Stimulated activated effector memory CD8-positive, alpha-beta T cell treated with anti-CD3 and anti-CD28 coated beads, Interleukin-12 subunit alpha, Interleukin-12 subunit beta, amount 100 ng/mL, for 72 hours (primary cell): ENCODE data around the gene SEMA5A.

Experiments
- ATAC-seq: fragments of 150-1000 bp; cut with Tn5 transposase; 2 replicates; pipeline ENCODE4 v1.10.0; 2021
- DNase-seq, 2 donors: peaks; one replicate each; pipeline ENCODE4 v3.0.0; 2021 to 2022; ENCODE audit warnings: low spot score in 2 of 2
- H3K27ac Mint-ChIP-seq: one replicate; pipeline ENCODE4 v1.8.0; 2022; ENCODE audit warnings: mild to moderate bottlenecking, mixed read lengths
- H3K36me3 Mint-ChIP-seq: one replicate; pipeline ENCODE4 v1.8.0; 2022; ENCODE audit warnings: mild to moderate bottlenecking, mixed read lengths
- H3K4me1 Mint-ChIP-seq: one replicate; pipeline ENCODE4 v1.8.0; 2022; ENCODE audit warnings: mixed read lengths
- H3K4me3 Mint-ChIP-seq: one replicate; pipeline ENCODE4 v1.8.0; 2022; ENCODE audit warnings: mild to moderate bottlenecking, mixed read lengths
- H3K9me3 Mint-ChIP-seq: one replicate; pipeline ENCODE4 v1.8.0; 2022; ENCODE audit warnings: mixed read lengths

The SEMA5A gene

GRCh38 chr5:9545992-9546851 lies at the start of gene SEMA5A:
Gene SEMA5A (minus strand): TSS chr5:9546075. CDS start chr5:9379946, 166,129 bp downstream.
- Mint-ChIP-seq H3K36me3 (no peaks in the 10 kb centered on the region), H3K4me1 (peaks cover 5% of the 10 kb centered on the region), H3K4me3 (no peak within 1 kb of the TSS), H3K9me3 (peaks cover 2% of the 10 kb centered on the region), H3K27ac (no peak within 1 kb of the TSS)
- ATAC-seq (peak; percentile 28), DNase-seq (no peak)

GRCh38 chr5:9594913-9595312 lies 49.0 kb upstream of the SEMA5A start:
- no peaks in the 10 kb centered on the region for H3K4me1 Mint-ChIP-seq
- no peak for ATAC-seq
- peaks cover 9% of the 10 kb centered on the region for H3K9me3 Mint-ChIP-seq
- DNase-seq: no peak
- H3K4me3 Mint-ChIP-seq: no peak overlapping the region
- H3K27ac Mint-ChIP-seq: no peak overlapping the region
- H3K36me3 Mint-ChIP-seq: no peaks in the 10 kb centered on the region

GRCh38 chr5:9589049-9589835 lies 43.4 kb upstream of the SEMA5A start:
- H3K36me3 Mint-ChIP-seq: no peaks in the 10 kb centered on the region
- no peaks in the 10 kb centered on the region for H3K4me1 Mint-ChIP-seq
- DNase-seq (no peak), ATAC-seq (no peak)
- H3K9me3 Mint-ChIP-seq: peaks cover 7% of the 10 kb centered on the region
- H3K27ac Mint-ChIP-seq: no peak overlapping the region
- H3K4me3 Mint-ChIP-seq: no peak overlapping the region

DNA sequence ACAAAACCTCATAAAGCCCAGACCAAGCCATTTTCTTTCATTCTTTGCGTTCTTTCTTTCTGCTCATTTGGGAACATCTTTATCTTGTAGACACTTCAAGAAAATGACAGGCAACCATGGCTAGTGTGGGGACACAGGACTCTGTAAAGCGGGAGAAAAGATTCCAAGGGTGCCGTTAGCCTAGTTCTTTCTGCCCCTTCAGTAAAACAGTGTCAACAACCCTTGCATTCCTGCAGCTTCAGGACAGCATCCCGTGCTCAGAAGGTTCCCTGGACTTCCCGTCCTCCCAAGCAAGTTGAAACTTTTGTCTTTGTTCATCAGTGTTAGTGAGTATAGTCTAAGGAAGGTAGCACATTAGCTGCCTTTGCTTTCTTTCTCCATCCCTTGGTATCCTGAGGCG lies 42.4 kb upstream of the SEMA5A start:
- DNase-seq (no peak), ATAC-seq (no peak)
- H3K9me3 Mint-ChIP-seq: peaks cover 6% of the 10 kb centered on the region
- no peaks in the 10 kb centered on the region for H3K4me1 Mint-ChIP-seq
- no peak overlapping the region for H3K4me3 Mint-ChIP-seq
- H3K27ac Mint-ChIP-seq: no peak overlapping the region
- H3K36me3 Mint-ChIP-seq: no peaks in the 10 kb centered on the region

- no peak for DNase-seq
- H3K36me3 Mint-ChIP-seq: no peaks in the 10 kb centered on the region
- no peak for ATAC-seq
- H3K4me3 Mint-ChIP-seq: no peak overlapping the region
- no peaks in the 10 kb centered on the region for H3K4me1 Mint-ChIP-seq
- H3K9me3 Mint-ChIP-seq: peaks cover 6% of the 10 kb centered on the region
- H3K27ac Mint-ChIP-seq: no peak overlapping the region
These were observed 41.3 kb upstream of the SEMA5A start for GRCh38 chr5:9587135-9587534.

DNA sequence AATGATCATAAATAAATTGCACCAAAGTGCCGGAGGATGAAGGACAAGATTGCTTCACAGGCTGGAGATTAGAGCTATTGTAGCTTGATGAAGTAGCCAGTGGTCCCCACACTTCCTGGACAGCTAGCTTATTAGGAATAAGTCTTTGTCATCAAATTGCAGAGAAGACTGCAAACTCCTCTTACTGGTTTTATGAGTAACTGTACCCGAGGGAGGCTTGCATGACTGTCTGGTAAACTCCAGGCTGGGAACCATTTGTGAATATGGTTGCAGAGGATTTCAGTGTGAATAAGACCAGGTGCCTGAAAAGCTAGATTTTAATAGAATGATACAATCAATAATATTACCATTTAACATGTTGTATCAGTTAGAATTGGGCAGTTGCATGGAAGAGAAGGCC lies 36.5 kb upstream of the SEMA5A start:
- Mint-ChIP-seq H3K4me1 (no peaks in the 10 kb centered on the region), H3K36me3 (no peaks in the 10 kb centered on the region), H3K4me3 (no peak overlapping the region), H3K27ac (no peak overlapping the region), H3K9me3 (peaks cover 6% of the 10 kb centered on the region)
- DNase-seq (no peak), ATAC-seq (no peak)

DNA sequence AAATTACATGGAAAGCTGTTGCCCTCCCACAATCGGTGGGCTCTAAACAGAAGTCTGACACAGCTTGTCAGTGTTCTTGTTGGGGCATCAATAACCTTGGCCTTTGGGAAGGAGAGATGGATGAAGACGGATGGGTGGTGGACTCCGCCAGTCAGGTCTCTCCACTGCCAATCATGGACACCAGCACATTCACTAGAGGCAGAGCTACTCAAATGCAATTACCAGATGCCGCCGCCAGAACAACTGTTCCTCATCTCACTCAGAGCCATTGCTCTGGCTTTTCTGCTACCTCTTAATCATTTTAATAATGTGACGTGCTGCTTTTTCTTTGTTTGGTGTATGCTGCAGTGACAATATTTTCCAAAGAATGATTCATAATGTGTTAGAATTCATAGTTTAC lies 27.9 kb upstream of the SEMA5A start:
- H3K4me1 Mint-ChIP-seq: no peaks in the 10 kb centered on the region
- ATAC-seq (no peak), DNase-seq (no peak)
- peaks cover 14% of the 10 kb centered on the region for H3K9me3 Mint-ChIP-seq
- H3K4me3 Mint-ChIP-seq: no peak overlapping the region
- no peaks in the 10 kb centered on the region for H3K36me3 Mint-ChIP-seq
- no peak overlapping the region for H3K27ac Mint-ChIP-seq

DNA sequence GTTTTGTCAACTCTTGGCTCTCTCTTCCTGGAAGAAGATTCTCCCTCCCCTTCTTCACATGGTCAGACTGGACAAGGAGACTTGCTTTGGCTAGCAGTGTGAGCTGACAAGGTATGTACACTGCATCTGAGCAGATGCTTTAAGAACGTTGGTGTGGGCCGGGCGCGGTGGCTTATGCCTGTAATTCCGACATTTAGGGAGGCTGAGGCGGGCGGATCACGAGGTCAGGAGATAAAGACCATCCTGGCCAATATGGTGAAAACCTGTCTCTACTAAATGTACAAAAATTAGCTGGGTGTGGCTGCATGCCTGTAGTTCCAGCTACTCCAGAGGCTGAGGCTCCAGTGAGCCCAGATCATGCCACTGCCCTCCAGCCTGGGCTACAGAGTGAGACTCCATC lies 26.4 kb upstream of the SEMA5A start:
- no peak for DNase-seq
- Mint-ChIP-seq H3K4me3 (no peak overlapping the region), H3K27ac (no peak overlapping the region), H3K4me1 (no peaks in the 10 kb centered on the region), H3K9me3 (peaks cover 13% of the 10 kb centered on the region), H3K36me3 (no peaks in the 10 kb centered on the region)
- no peak for ATAC-seq

- ATAC-seq (no peak), DNase-seq (no peak)
- Mint-ChIP-seq H3K4me3 (no peak overlapping the region), H3K9me3 (peaks cover 13% of the 10 kb centered on the region), H3K36me3 (no peaks in the 10 kb centered on the region), H3K27ac (no peak overlapping the region), H3K4me1 (no peaks in the 10 kb centered on the region)
These were observed 25.0 kb upstream of the SEMA5A start for GRCh38 chr5:9570876-9571275.

GRCh38 chr5:9567039-9567438 lies 21.2 kb upstream of the SEMA5A start:
- no peak for ATAC-seq
- no peak overlapping the region for H3K27ac Mint-ChIP-seq
- no peaks in the 10 kb centered on the region for H3K36me3 Mint-ChIP-seq
- DNase-seq: no peak
- no peak overlapping the region for H3K4me3 Mint-ChIP-seq
- H3K4me1 Mint-ChIP-seq: no peaks in the 10 kb centered on the region
- peaks cover 17% of the 10 kb centered on the region for H3K9me3 Mint-ChIP-seq

- H3K9me3 Mint-ChIP-seq: peaks cover 16% of the 10 kb centered on the region
- DNase-seq: no peak
- H3K27ac Mint-ChIP-seq: no peak overlapping the region
- H3K4me1 Mint-ChIP-seq: no peaks in the 10 kb centered on the region
- no peaks in the 10 kb centered on the region for H3K36me3 Mint-ChIP-seq
- ATAC-seq: no peak
- H3K4me3 Mint-ChIP-seq: no peak overlapping the region
These were observed 18.9 kb upstream of the SEMA5A start for GRCh38 chr5:9564752-9565151.

DNA sequence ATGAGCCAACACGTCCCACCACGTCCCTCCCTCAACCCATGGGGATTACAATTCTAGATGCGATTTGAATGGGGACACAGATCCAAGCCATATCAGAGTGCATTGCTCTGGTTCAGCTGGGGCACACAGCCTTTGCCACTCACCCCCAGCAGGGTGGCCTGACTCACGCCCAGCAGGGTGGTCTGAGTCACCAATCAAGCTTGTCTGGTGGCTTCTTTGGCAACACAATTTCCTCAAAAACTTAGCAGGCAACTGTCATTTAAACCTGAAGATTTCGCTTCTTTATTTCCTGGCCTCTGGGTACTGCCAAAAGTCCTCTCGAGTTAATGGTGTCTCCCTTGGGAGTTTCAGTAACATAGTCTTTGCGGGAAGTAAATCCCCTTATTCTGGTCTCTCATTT lies 16.3 kb upstream of the SEMA5A start:
- no peak for ATAC-seq
- Mint-ChIP-seq H3K9me3 (peaks cover 12% of the 10 kb centered on the region), H3K4me3 (no peak overlapping the region), H3K4me1 (no peaks in the 10 kb centered on the region), H3K36me3 (no peaks in the 10 kb centered on the region), H3K27ac (no peak overlapping the region)
- DNase-seq: no peak

DNA sequence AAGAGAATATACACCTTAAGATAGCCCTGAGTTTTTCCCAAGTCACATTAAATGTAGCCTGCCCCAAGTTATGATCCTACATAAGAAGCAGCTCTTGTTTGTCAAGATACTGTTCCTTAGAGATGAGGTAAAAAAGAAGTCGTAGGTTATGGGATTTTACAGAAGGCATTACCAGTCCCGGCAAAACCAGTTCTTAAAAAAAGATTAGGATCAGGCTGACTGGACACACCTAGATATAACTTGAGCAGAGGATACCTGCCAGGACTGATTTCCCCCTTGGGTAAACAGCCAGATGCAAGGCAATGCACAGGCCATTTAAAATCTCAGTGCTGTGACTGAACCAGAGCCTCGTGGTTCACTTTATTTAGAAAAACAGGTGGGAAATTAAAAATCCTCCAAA lies 14.1 kb upstream of the SEMA5A start:
- no peak for DNase-seq
- peaks cover 16% of the 10 kb centered on the region for H3K9me3 Mint-ChIP-seq
- no peak for ATAC-seq
- no peaks in the 10 kb centered on the region for H3K36me3 Mint-ChIP-seq
- H3K4me1 Mint-ChIP-seq: no peaks in the 10 kb centered on the region
- H3K4me3 Mint-ChIP-seq: no peak overlapping the region
- no peak overlapping the region for H3K27ac Mint-ChIP-seq

DNA sequence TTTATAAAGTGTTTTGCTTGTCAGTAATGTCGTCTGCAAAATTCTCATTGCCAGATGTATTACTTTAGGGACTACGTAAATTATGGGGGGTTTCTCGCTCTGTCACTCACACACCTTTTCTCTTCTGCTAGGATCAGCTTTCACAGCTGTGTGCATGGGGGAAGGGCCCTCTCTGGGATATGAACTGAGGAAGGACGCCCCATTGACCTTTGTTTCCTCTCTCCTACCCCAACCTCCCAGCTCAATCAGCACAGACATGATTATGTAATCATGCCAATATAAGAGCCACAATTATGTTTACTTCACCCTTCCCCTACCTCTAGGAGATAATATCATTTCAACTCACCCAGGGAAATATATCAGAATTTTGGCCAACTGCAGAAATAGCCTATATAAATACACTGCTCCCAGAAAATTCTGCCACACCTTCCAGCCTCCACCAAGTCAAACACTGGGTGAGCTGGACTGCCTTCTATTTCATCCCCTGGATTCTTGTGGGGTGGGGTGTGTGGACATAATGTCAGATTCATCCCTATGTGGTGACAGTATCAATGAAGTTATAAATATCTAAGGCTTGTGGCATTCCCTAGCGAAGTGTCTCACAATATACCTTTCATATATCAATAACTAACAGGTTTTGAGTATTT lies 12.6 kb upstream of the SEMA5A start:
- DNase-seq (no peak), ATAC-seq (no peak)
- Mint-ChIP-seq H3K9me3 (peaks cover 20% of the 10 kb centered on the region), H3K4me3 (no peak overlapping the region), H3K4me1 (no peaks in the 10 kb centered on the region), H3K27ac (no peak overlapping the region), H3K36me3 (no peaks in the 10 kb centered on the region)

DNA sequence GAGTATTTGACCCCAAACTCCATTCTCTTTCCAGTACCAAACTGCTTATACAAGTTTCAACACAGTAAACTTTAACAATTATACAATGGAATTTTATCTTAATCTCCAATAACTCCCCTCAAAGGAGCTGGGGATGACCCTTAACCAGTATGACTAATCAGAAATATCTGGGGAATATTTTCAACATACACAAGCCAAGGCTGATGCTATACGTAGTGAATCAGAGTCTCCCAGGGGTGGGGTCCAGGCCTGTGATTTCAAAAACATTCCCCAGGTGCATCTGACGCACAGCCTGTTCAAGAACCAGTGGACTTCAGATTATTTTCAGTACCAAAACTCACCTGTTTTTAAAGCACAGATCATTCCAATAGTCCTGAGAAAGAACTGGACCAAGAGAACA lies 11.8 kb upstream of the SEMA5A start:
- Mint-ChIP-seq H3K4me1 (no peaks in the 10 kb centered on the region), H3K4me3 (no peak overlapping the region), H3K27ac (no peak overlapping the region), H3K36me3 (no peaks in the 10 kb centered on the region), H3K9me3 (peaks cover 16% of the 10 kb centered on the region)
- DNase-seq (no peak), ATAC-seq (no peak)
